ENCODE data around the gene GPRC5C.
"Not testable (repeated sequence)": the region's sequence is repeated elsewhere in the genome, so short reads cannot be mapped to it uniquely, and the experiment has no call there.

The GPRC5C gene

DNA sequence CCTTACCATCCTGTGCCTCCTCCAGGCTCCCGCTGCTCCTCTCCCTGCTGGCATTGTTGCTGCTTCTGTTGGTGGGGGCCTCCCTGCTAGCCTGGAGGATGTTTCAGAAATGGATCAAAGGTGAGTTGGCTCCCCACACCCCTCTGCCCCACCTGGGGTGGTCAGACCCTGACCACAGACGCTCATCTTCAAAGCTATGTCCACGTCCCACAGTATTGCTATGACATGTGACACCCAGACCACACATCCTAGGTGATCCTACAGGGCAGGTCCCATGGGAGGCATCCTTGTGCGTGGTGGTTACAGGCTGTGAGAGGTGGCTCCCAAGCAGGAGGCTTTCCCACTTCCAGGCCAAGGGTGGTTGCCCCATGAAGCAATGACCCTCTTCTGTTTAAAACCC is 45.5 kb downstream of the GPRC5C start:
- no peak for DNase-seq

GRCh38 chr17:74478420-74479100 is 46.7 kb downstream of the GPRC5C start:
- no peak for DNase-seq

- DNase-seq: no peak
Measured at GRCh38 chr17:74480290-74480689, 48.4 kb downstream of the GPRC5C start.

- no peak for DNase-seq
Measured at GRCh38 chr17:74481621-74482020, 49.7 kb downstream of the GPRC5C start.

- no peak for DNase-seq
Measured at GRCh38 chr17:74484066-74484465, 52.2 kb downstream of the GPRC5C start.

DNA sequence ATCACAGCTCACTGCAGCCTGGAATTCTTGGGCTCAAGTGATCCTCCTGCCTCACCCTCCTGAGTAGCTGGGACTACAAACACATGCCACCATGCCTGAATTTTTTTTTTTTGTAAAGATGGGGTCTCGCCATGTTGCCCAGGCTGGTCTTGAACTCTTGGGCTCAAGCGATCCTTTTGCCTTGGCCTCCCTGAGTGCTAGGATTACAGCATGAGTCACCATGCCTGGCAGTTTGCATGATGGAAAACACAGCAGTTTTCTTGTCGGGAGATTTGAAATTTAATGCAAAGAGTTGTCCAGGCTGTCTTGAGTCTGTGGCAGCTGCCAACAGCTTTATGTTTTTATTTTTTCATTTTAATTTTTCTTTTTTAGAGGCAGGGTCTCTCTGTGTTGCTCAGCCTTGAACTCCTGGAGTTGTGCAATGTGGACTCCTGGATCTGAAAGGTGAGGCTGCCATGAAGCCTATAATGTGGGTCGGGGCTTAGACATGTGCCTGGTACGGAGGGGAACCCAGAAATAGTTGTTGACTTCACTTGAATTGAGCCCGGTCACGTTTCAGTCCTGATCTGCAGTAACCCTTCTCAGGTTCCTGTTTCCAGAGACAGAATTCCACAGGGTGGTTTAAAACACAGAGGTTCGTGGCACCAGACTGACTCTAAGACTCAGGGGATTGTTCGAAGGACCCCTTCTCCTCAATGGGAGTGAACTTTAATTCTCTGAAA is 53.3 kb downstream of the GPRC5C start:
- no peak for DNase-seq

- DNase-seq: no peak
Measured at GRCh38 chr17:74485841-74486240, 54.0 kb downstream of the GPRC5C start.

GRCh38 chr17:74488276-74488675 is 56.4 kb downstream of the GPRC5C start:
- not testable (repeated sequence) for DNase-seq

- DNase-seq: no peak
Measured at GRCh38 chr17:74490716-74491115, 58.8 kb downstream of the GPRC5C start.

GRCh38 chr17:74491626-74492025 is 59.7 kb downstream of the GPRC5C start:
- DNase-seq: no peak

- peak; percentile 68 for DNase-seq
Measured at GRCh38 chr17:74493331-74493833, 61.5 kb downstream of the GPRC5C start.
